ENCODE measurements around the gene TJP1.

GRCh38 chr15:29740692-29741311, 81.5 kb downstream of the TJP1 start:
- TF ChIP-seq EZH2 (IDR thresholded peaks at IDR 0.05; ENCODE audit: insufficient read depth, poor library complexity, severe bottlenecking) (no peak), EZH2phosphoT487 (IDR thresholded peaks at IDR 0.05; ENCODE audit: insufficient read depth, low read depth) (no peak)

Data from GM23248 (cell line).